ENCODE results near the gene ARMC2. TPM values are rescaled to one million over a fixed set of nuclear protein-coding genes. Genes with fewer than 3 reads are reported as not detected.

Gene ARMC2
- total RNA-seq, 2 experiments from 2014 or later = 5.2 to 5.7 TPM

GRCh38 chr6:108896111-108896661 is 48.0 kb downstream of the ARMC2 start:
- Mint-ChIP-seq H3K4me1 (ENCODE audit: low read depth) (peaks cover 36% of the 10 kb centered on the region), H3K27ac (peak overlapping the region; percentile 50), H3K27me3 (no peaks in the 10 kb centered on the region), H3K36me3 (ENCODE audit: low read depth) (no peaks in the 10 kb centered on the region), H3K9me3 (no peaks in the 10 kb centered on the region), H3K4me3 (peak overlapping the region; percentile 59)
- H3K9me3 ChIP-seq (ENCODE audit: control insufficient read depth in 1 of 2, insufficient read depth in 1 of 2, low read length in 2 of 2) = no peaks in the 10 kb centered on the region
- intact Hi-C loops (cut with DNase I, micrococcal nuclease) = loop anchor here in 1 of 2 experiments (5.0 kb wide), 1 partner anchor 181 kb away; no protein-coding TSS in a partner anchor
- DNase-seq (peak in 3 of 14 experiments; percentile 70 to 87 (median 75)), ATAC-seq (ENCODE audit: poor library complexity) (peak; percentile 69)
- POLR2A ChIA-PET = interaction anchor here (0.7 to 2.1 kb wide), 2 partner anchors 338 to 351 kb away, joined by 3 to 4 read pairs; no protein-coding TSS in a partner anchor
- H3K4me1 ChIP-seq (ENCODE audit: insufficient read depth, low read length) = peaks cover 40% of the 10 kb centered on the region
- H3K27ac ChIP-seq (ENCODE audit: low read depth in 1 of 2, low read length in 2 of 2) = peak overlapping the region in 1 of 2 donors; percentile 30
- TF ChIP-seq CTCF (IDR thresholded peaks at IDR 0.05) = no peak
- no peaks in the 10 kb centered on the region for H3K36me3 ChIP-seq (ENCODE audit: insufficient read depth, low read length)
- H3K27me3 ChIP-seq (ENCODE audit: control insufficient read depth in 1 of 2, insufficient read depth in 2 of 2, low read length in 2 of 2) = no peaks in the 10 kb centered on the region
- CTCF ChIA-PET = no interaction called here
- no peak overlapping the region for H3K4me3 ChIP-seq (ENCODE audit: low read length)

- no peak overlapping the region for H3K4me3 Mint-ChIP-seq
- ChIA-PET CTCF (no interaction called here), POLR2A (no interaction called here)
- no peak overlapping the region for H3K4me3 ChIP-seq (ENCODE audit: low read length)
- no peaks in the 10 kb centered on the region for H3K9me3 ChIP-seq (ENCODE audit: control insufficient read depth in 1 of 2, insufficient read depth in 1 of 2, low read length in 2 of 2)
- peaks cover 43% of the 10 kb centered on the region for H3K4me1 Mint-ChIP-seq (ENCODE audit: low read depth)
- no peak for ATAC-seq (ENCODE audit: poor library complexity)
- no peaks in the 10 kb centered on the region for H3K9me3 Mint-ChIP-seq
- no peak overlapping the region for H3K27ac ChIP-seq (ENCODE audit: low read depth in 1 of 2, low read length in 2 of 2)
- H3K27ac Mint-ChIP-seq = no peak overlapping the region
- H3K27me3 ChIP-seq (ENCODE audit: control insufficient read depth in 1 of 2, insufficient read depth in 2 of 2, low read length in 2 of 2) = no peaks in the 10 kb centered on the region
- no peaks in the 10 kb centered on the region for H3K36me3 Mint-ChIP-seq (ENCODE audit: low read depth)
- no peak for DNase-seq
- no peak for TF ChIP-seq CTCF (IDR thresholded peaks at IDR 0.05)
- no peaks in the 10 kb centered on the region for H3K27me3 Mint-ChIP-seq
- peaks cover 52% of the 10 kb centered on the region for H3K4me1 ChIP-seq (ENCODE audit: insufficient read depth, low read length)
- intact Hi-C loops (cut with DNase I, micrococcal nuclease) = loop anchor here in 1 of 2 experiments (5.0 kb wide), 1 partner anchor 180 kb away; no protein-coding TSS in a partner anchor
- H3K36me3 ChIP-seq (ENCODE audit: insufficient read depth, low read length) = no peaks in the 10 kb centered on the region
These were observed 49.1 kb downstream of the ARMC2 start for GRCh38 chr6:108897371-108897770.

- Mint-ChIP-seq H3K27ac (peak overlapping the region; percentile 11), H3K9me3 (no peaks in the 10 kb centered on the region), H3K27me3 (no peaks in the 10 kb centered on the region), H3K4me3 (no peak overlapping the region), H3K36me3 (ENCODE audit: low read depth) (no peaks in the 10 kb centered on the region), H3K4me1 (ENCODE audit: low read depth) (peaks cover 35% of the 10 kb centered on the region)
- intact Hi-C loops (cut with DNase I, micrococcal nuclease) = no loop called here
- no peaks in the 10 kb centered on the region for H3K36me3 ChIP-seq (ENCODE audit: insufficient read depth, low read length)
- peaks cover 36% of the 10 kb centered on the region for H3K4me1 ChIP-seq (ENCODE audit: insufficient read depth, low read length)
- ATAC-seq (ENCODE audit: poor library complexity) = no peak
- no peaks in the 10 kb centered on the region for H3K27me3 ChIP-seq (ENCODE audit: control insufficient read depth in 1 of 2, insufficient read depth in 2 of 2, low read length in 2 of 2)
- POLR2A ChIA-PET = interaction anchor here (0.6 to 1.6 kb wide), 2 partner anchors 22 to 164 kb away, joined by 3 to 6 read pairs; no protein-coding TSS in a partner anchor
- CTCF ChIA-PET = interaction anchor here (1.7 kb wide), 1 partner anchor 51 kb away, joined by 4 read pairs; no protein-coding TSS in a partner anchor
- TF ChIP-seq CTCF (IDR thresholded peaks at IDR 0.05) = no peak
- DNase-seq = peak in 3 of 14 experiments; percentile 38 to 40 (median 39)
- no peak overlapping the region for H3K4me3 ChIP-seq (ENCODE audit: low read length)
- H3K9me3 ChIP-seq (ENCODE audit: control insufficient read depth in 1 of 2, insufficient read depth in 1 of 2, low read length in 2 of 2) = no peaks in the 10 kb centered on the region
- H3K27ac ChIP-seq (ENCODE audit: low read depth in 1 of 2, low read length in 2 of 2) = peak overlapping the region in 1 of 2 donors; percentile 32
These were observed 54.2 kb downstream of the ARMC2 start for GRCh38 chr6:108902382-108902792.
